Fibroblast of peridontal ligament (primary cell): ENCODE data around the gene ASS1.

ENCODE experiments used
- DNase-seq: peaks from one replicate; pipeline ENCODE4 v3.0.0-alpha.2; 2010; ENCODE audit errors: extremely low read depth

Gene ASS1

GRCh38 chr9:130418776-130419175 lies 26.0 kb upstream of the ASS1 start:
- DNase-seq, result no peak

- DNase-seq, result no peak
Measured at GRCh38 chr9:130419521-130420035, 25.2 kb upstream of the ASS1 start.

GRCh38 chr9:130421154-130421801 lies 23.5 kb upstream of the ASS1 start:
- no peak for DNase-seq

GRCh38 chr9:130421802-130422276 lies 22.9 kb upstream of the ASS1 start:
- DNase-seq, result peak; percentile 48

- no peak for DNase-seq
Measured at GRCh38 chr9:130422546-130422945, 22.2 kb upstream of the ASS1 start.

- no peak for DNase-seq
Measured at GRCh38 chr9:130423272-130423671, 21.5 kb upstream of the ASS1 start.

GRCh38 chr9:130424595-130425454 lies 19.9 kb upstream of the ASS1 start:
- DNase-seq, result no peak

- DNase-seq, result no peak
Measured at GRCh38 chr9:130425741-130426466, 18.9 kb upstream of the ASS1 start.

- DNase-seq, result no peak
Measured at GRCh38 chr9:130426467-130426773, 18.3 kb upstream of the ASS1 start.

- peak; percentile 23 for DNase-seq
Measured at GRCh38 chr9:130426883-130427282, 17.9 kb upstream of the ASS1 start.

- DNase-seq, result no peak
Measured at GRCh38 chr9:130427326-130427725, 17.4 kb upstream of the ASS1 start.

- no peak for DNase-seq
Measured at GRCh38 chr9:130428086-130428665, 16.6 kb upstream of the ASS1 start.

- no peak for DNase-seq
Measured at GRCh38 chr9:130429381-130429780, 15.4 kb upstream of the ASS1 start.

- DNase-seq, result no peak
Measured at GRCh38 chr9:130429831-130430230, 14.9 kb upstream of the ASS1 start.

GRCh38 chr9:130430232-130430631 lies 14.5 kb upstream of the ASS1 start:
- no peak for DNase-seq

- no peak for DNase-seq
Measured at GRCh38 chr9:130430734-130431535, 13.8 kb upstream of the ASS1 start.

GRCh38 chr9:130431536-130432303 lies 13.0 kb upstream of the ASS1 start:
- no peak for DNase-seq

- no peak for DNase-seq
Measured at GRCh38 chr9:130432362-130432761, 12.4 kb upstream of the ASS1 start.

GRCh38 chr9:130432796-130433167 lies 12.0 kb upstream of the ASS1 start:
- no peak for DNase-seq

- DNase-seq, result no peak
Measured at GRCh38 chr9:130433168-130433946, 11.4 kb upstream of the ASS1 start.
